ENCODE data around the gene EGR2.

- TF ChIP-seq EP300 (IDR thresholded peaks at IDR 0.05): no peak
- TF ChIP-seq, protein P1, sequence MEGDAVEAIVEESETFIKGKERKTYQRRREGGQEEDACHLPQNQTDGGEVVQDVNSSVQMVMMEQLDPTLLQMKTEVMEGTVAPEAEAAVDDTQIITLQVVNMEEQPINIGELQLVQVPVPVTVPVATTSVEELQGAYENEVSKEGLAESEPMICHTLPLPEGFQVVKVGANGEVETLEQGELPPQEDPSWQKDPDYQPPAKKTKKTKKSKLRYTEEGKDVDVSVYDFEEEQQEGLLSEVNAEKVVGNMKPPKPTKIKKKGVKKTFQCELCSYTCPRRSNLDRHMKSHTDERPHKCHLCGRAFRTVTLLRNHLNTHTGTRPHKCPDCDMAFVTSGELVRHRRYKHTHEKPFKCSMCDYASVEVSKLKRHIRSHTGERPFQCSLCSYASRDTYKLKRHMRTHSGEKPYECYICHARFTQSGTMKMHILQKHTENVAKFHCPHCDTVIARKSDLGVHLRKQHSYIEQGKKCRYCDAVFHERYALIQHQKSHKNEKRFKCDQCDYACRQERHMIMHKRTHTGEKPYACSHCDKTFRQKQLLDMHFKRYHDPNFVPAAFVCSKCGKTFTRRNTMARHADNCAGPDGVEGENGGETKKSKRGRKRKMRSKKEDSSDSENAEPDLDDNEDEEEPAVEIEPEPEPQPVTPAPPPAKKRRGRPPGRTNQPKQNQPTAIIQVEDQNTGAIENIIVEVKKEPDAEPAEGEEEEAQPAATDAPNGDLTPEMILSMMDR (IDR thresholded peaks at IDR 0.05): no peak
Observed at GRCh38 chr10:62839590-62839989, 23.4 kb upstream of the EGR2 start.
